ENCODE measurements around the gene COG5. TPM values are rescaled to one million over a fixed set of nuclear protein-coding genes. Genes with fewer than 3 reads are reported as not detected.
"Not testable (repeated sequence)": the region's sequence is repeated elsewhere in the genome, so short reads cannot be mapped to it uniquely, and the experiment has no call there.

COG5 gene
- total RNA-seq, 1 donor from 2014 or later = 49.1 TPM

GRCh38 chr7:107544848-107545591, 18.7 kb downstream of the COG5 start:
- no peaks in the 10 kb centered on the region for H3K27me3 ChIP-seq (ENCODE audit: low read depth)
- intact Hi-C loops (cut with DNase I) = no loop called here
- H3K4me1 ChIP-seq = no peaks in the 10 kb centered on the region
- H3K36me3 ChIP-seq = peaks cover 33% of the 10 kb centered on the region
- DNase-seq = no peak
- no peak for TF ChIP-seq CTCF (IDR thresholded peaks at IDR 0.05)
- peaks cover 13% of the 10 kb centered on the region for H3K9me3 ChIP-seq
- no peak for ATAC-seq
- H3K27ac ChIP-seq = no peak overlapping the region
- H3K4me3 ChIP-seq = no peak overlapping the region

- Histone ChIP-seq H3K27me3 (ENCODE audit: low read depth) (no peaks in the 10 kb centered on the region), H3K36me3 (peaks cover 39% of the 10 kb centered on the region), H3K9me3 (peaks cover 13% of the 10 kb centered on the region), H3K4me1 (no peaks in the 10 kb centered on the region), H3K4me3 (no peak overlapping the region), H3K27ac (no peak overlapping the region)
- TF ChIP-seq CTCF (IDR thresholded peaks at IDR 0.05) = no peak
- intact Hi-C loops (cut with DNase I) = no loop called here
- ATAC-seq (no peak), DNase-seq (no peak)
Observed at GRCh38 chr7:107543338-107543993, 20.3 kb downstream of the COG5 start.

- intact Hi-C loops (cut with DNase I) = no loop called here
- ATAC-seq = no peak
- Histone ChIP-seq H3K27ac (no peak overlapping the region), H3K27me3 (ENCODE audit: low read depth) (no peaks in the 10 kb centered on the region), H3K9me3 (no peaks in the 10 kb centered on the region), H3K36me3 (peaks cover 24% of the 10 kb centered on the region), H3K4me3 (no peak overlapping the region), H3K4me1 (no peaks in the 10 kb centered on the region)
- TF ChIP-seq CTCF (IDR thresholded peaks at IDR 0.05) = no peak
- DNase-seq = no peak
Observed at GRCh38 chr7:107538001-107538400, 25.7 kb downstream of the COG5 start.

- H3K4me3 ChIP-seq; DNase-seq; H3K9me3 ChIP-seq; H3K27ac ChIP-seq; ATAC-seq; intact Hi-C loops (cut with DNase I); H3K27me3 ChIP-seq (ENCODE audit: low read depth); H3K4me1 ChIP-seq: not testable (repeated sequence)
- peaks cover 24% of the 10 kb centered on the region for H3K36me3 ChIP-seq
Observed at GRCh38 chr7:107537228-107537627, 26.5 kb downstream of the COG5 start.

- Histone ChIP-seq H3K4me1 (no peaks in the 10 kb centered on the region), H3K9me3 (no peaks in the 10 kb centered on the region), H3K27me3 (ENCODE audit: low read depth) (no peaks in the 10 kb centered on the region), H3K4me3 (no peak overlapping the region), H3K27ac (no peak overlapping the region), H3K36me3 (peaks cover 12% of the 10 kb centered on the region)
- no peak for TF ChIP-seq CTCF (IDR thresholded peaks at IDR 0.05)
- DNase-seq (no peak), ATAC-seq (no peak)
- intact Hi-C loops (cut with DNase I) = no loop called here
Observed at GRCh38 chr7:107534139-107534538, 29.6 kb downstream of the COG5 start.

- no peaks in the 10 kb centered on the region for H3K9me3 ChIP-seq
- TF ChIP-seq CTCF (IDR thresholded peaks at IDR 0.05) = no peak
- no peaks in the 10 kb centered on the region for H3K4me1 ChIP-seq
- peaks cover 5% of the 10 kb centered on the region for H3K36me3 ChIP-seq
- H3K27me3 ChIP-seq (ENCODE audit: low read depth) = no peaks in the 10 kb centered on the region
- DNase-seq (no peak), ATAC-seq (no peak)
- H3K27ac ChIP-seq = no peak overlapping the region
- intact Hi-C loops (cut with DNase I) = no loop called here
- no peak overlapping the region for H3K4me3 ChIP-seq
Observed at GRCh38 chr7:107530751-107531150, 33.0 kb downstream of the COG5 start.
